Effector CD4-positive, alpha-beta T cell (primary cell): Measurements from ENCODE around the gene BBIP1.
"Not testable (repeated sequence)": the region's sequence is repeated elsewhere in the genome, so short reads cannot be mapped to it uniquely, and the experiment has no call there.

Experiments used
- DNase-seq: peaks from one replicate; pipeline ENCODE4 v3.0.0-alpha.2; 2020

Gene BBIP1

DNA sequence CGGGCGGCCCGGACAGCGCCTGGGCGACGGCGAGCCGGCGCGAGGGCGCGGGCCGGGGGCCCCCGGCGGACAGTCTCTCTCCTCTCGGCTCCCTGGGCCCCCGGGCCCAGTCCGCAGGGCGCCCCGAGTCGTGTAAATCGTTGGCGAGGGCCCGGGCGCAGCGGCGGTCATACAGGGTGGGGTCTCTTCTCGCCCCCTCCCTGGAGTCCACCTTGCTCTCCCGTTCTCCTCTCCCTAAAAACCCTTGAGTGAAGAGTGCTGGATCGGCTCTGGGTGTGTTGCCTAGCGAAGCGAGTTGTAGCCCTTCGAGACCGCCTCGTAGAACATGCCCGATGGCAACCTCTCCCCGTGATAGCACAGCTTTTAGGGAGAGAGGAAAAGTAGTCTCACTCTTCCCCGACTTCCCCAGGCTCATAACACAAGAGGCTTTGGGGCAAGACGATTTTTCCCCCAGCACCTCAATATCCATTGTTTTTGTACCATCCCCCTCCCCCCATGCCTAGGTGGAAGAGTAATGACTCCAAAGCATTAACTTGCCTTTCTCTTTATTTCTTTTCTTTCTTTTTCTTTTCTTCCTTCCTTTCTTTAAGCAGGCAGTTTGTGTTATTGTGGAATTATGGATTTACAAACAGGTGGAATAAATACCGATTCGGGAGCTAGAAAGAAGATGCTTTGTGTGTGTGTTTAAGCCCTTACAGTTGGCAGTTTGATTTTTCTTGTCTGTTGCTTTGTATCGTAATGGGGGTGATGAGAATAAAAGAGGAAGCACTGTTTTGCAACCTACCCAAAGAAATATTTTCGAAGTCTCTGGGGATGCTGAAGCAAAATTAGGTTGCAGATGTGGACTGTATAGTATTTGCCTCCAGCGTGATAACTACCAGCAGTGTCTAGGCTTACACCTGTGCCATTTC lies 1.2 kb upstream of the BBIP1 start:
- DNase-seq: no peak

DNA sequence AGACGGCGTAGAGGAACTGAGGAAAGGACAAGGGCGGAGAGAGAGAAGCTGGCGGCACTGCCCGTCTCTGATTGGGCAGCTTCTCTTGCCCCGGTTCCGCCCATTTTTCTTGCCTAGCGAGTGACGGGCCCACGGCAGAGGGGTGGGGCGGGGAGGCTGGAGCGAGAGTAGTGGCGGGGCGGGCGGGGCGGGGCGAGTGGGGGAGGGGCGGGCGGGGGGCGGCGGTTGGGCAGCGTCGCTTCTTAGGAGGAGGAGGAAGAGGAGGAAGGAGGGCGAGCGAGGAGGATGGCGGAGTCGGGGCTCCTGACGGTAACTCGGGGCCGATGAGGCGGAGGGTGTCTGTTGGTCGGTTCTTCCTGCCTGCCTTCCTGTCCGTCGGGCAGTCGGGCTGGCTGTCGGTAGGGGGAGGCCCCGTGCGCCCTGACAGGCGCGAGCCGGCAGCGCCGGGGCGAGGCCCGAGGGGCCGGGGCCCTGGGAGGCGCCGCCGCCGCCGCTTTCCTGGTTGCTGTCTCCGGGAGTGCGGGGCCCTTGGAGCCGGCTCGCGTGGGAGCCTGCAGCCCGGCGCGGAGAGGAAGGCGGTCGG lies 460 bp upstream of the BBIP1 start, which contains the start of gene SHOC2:
SHOC2 (plus strand) TSS at position 256 of the 583 bp plus-strand sequence. CDS start 44,755 bp downstream, outside the sequence.
- peak; percentile 98 for DNase-seq

DNA sequence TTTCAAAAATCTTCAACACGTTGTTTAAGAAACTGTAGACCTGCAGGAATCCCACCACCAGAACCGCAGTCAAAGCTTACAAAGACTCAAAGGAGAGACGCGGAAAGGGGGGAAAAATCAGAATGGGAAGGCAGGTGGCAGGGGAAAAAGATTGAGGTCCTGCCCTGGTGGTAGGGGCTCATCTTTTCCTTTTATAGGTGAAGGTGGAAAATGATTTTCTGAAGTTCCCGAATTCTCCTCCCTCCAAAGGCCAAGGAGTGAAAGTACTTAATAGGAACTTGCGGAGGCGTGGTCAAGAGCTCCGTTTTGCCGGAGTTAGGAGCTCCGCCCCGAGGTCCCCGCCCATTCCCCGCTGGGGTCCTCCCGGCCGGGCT lies 724 bp downstream of the BBIP1 start:
- DNase-seq: peak; percentile 78

DNA sequence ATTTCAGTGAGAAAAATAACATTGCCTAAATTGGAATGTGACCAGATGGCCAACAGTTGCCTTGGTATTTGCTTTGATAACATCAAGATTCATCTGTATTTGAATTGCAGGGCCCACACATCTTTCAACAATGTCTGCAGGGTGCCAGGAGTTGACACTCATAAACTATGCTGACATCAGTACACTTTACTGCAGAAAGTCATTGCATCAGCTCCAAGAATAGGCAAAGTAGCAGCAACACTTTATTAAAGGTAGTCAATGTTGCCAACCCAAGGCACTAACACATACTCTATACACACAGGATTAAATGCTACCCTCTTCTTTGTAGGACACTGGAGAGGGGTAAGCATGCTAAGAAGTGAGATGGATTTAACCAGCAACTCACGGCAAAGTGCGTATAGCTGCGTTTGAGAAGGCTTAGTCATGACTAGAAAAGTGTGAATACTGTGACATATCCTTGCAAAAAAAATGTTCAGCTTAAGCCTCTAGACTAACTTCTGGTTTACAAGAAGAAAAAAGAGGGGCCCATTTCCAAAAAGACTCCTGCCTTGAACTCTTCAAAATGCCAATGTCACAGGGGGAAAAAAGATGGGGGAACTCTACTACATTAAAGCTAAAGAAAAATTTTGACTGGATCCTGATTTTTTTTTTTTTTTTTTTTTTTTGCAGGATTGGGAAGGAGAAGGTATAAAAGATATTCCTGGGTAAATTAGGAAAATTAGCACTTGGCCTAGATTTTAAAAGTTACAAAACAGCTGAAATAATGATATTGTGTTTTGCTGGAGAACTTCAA lies 2.2 kb downstream of the BBIP1 start:
- DNase-seq: no peak

DNA sequence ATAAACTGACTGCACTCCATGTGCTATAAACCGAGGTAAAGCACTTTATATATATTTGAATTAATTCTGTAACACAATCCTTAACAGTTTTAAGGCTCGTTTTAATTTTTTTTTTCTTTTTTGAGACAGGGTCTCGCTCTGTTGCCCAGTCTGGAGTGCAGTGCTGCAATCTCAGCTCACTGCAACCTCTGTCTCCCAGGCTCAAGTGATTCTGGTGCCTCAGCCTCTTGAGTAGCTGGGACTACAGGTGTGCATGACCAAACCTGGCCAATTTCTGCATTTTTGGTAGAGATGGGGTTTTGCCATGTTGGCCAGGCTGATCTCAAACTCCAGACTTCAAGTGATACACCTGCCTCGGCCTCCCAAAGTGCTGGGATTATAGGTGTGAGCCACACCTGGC lies 3.4 kb downstream of the BBIP1 start:
- DNase-seq: not testable (repeated sequence)

DNA sequence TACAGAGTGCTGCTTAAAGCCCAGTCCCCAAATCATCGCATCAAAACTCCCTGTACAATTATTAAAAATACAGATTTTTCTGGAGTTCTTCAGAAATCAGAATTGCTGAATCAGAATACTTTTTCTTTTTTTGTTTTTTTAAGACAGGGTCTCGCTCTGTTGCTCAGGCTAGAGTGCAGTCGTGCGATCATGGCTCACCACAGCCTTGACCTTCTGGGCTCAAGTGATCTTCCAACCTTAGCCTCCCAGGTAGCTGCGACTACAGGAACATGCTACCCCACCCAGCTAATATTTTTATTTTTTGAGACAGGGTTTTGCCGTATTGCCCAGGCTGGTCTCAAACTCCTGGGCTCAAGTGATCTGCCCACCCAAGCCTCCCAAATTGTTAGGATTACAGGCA lies 3.9 kb downstream of the BBIP1 start:
- no peak for DNase-seq

DNA sequence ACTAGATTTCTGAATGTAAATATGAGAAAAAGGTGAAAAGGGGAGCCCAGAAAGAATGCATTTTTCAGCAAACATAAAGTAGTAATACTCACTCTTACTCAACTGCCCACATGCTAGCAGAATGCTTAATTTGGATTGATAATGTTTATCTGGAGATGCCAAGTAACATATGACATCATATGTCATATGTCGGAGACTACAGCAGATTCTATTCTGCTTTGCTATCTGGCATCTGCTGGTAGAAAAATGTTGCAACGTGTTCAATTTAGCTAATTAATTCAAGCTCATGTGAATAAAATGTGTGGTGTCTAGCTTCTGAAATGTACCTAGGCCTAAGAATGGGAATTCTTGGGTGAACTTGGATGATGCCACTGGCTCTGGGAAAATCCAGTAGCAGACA lies 4.5 kb downstream of the BBIP1 start:
- DNase-seq: no peak

DNA sequence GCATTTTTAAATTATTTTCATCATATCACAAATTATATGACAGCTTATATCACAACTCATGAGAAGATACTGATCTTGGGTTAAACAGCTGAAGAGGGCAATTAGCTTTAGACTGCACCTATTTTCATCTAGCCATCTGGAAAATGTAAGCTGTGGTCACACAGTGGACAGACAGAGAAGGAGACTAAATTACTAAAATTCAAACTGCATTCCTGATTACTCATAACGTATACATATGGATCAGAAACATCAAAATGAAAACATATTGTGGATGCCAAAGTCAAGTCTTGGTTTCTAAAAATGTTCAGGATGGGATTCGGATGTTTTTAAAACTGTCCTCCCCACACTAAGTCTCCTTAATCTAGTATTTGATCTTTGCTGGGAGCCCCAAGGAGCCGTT lies 6.6 kb downstream of the BBIP1 start:
- DNase-seq: no peak

DNA sequence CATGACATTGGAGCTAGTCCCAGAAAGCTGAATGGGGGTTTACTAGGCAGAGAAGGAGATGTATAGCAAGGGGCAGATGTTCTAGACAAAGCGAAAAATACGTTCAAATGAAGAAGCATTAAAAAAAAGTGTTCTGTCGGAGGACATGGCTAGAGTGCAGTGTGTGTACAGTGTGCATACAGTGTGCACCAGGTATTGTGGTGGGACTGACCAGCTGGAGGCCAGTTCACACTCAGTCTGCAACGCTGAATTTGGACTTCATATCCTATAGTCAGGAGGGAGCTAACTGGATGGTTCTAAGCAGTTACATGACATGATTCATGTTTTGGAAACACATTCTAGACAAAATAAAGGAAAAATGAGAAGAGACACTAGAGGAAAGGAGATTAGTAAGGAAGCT lies 8.8 kb downstream of the BBIP1 start:
- DNase-seq: no peak

DNA sequence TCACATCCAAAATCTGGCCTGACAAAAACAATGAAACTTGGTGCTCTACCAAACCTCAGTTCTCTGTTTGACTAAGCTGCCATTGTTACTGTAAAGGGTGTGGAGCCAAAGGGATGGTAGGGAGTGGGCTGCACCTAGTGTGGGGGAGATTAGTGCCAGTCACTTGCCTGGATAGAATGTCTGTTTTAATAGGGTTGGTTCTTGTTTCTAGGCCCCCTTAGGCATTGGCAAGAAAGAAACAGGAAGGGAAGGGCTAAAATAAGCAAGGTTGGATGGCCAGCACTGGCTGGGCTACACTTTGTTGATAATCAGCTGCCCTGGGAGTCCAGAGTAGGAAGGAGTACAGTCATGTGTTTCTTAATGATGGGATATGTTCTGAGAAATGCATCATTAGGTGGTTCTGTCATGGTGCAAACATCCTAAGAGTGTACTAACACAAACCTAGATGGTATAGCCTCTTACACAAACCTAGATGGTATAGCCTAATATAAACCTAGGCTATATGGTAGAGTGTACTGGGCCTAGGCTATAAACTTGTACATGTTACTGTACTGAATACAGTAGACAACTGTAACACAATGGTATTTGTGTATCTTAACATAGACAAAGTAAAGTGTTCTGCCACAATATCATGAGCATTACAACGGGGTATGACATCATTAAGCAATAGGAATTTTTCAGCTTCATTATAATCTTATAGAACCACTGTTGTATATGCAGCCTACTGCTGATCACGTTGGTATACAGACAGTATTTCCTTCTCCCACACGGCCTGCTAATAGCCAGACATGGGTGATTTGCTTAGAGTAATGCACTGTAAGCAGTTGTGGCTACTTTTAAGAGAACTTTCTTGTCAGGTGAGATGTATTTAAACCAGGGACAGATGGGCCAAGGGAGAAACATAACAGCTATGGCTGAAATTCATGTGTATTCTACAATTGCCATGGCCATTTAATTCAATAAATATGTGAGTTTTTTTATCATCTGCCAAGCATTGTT lies 15.4 kb downstream of the BBIP1 start:
- DNase-seq: no peak

DNA sequence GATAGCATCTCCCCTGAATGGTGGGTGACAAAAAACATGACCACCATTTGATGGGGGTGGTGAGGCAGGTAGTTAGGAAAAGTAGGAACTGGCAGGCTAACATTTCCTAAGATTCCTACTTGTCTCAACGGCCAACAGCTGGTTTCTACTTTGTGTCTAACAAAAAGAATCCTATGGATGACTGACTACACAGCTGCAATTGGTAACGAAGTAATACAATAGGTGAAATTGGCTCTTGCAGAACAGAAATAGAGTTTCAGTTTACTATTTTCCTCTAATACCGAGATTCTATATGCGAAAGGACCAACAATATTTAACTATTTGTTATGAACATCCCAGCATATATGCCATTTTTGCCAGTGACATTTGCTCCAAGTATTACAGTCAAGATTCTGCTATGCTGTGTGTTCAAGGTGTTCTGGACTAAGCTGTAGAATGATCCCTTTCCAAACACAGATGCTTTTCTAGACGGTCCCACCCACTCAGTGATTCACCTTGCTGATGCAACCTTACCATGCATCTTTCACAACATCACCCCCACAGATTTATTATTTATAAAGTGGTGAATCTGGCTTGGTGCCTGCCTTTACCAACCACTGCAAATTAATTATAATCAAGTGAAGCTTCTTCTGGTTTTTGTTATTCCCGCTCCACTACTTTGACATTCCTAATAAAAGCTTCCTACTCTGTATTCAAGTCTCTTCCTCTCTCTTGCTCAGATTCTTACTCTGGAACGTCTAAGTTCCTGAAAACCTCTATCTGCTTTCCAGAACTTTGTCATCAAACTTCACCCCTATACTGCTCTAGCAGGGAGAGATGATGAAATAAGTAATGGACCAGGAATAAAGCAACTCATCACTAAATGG lies 16.8 kb downstream of the BBIP1 start:
- DNase-seq: no peak

DNA sequence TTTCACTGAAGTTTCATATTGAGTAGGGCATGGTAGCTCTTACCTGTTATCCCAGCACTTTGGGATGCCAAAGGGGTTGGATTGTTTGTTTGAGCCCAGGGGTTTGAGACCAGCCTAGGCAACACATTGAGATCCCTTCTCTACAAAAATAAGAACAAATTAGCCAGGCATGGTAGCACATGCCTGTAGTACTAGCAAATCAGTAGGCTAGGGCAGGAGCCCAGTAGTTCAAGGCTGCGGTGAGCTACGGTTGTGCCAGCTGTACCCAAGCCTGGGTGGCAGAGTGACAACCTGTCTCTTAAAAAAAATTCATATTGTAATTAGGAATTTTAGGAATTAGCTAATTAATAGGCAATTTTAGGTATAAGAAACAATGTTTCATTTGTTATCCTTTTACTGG lies 18.0 kb downstream of the BBIP1 start:
- DNase-seq: no peak

DNA sequence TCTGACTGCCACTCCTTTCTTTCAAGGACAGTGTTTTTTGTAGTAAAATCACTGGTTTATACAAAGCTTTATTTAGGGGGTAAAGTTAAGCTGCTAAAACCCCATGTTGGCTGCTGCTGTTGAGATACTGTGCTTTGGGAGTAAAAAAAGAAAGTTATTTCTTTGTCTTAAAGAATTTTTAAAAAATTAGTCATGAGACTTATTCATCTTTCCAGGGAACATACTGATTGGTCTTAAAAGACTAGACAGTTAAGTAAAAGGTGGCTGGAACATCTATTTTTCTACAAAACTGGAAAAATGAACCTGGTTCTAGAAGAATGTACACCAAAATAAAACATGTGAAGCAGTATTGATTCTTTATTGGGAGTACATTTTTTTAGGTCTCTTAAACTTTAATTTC lies 20.6 kb downstream of the BBIP1 start:
- DNase-seq: no peak

DNA sequence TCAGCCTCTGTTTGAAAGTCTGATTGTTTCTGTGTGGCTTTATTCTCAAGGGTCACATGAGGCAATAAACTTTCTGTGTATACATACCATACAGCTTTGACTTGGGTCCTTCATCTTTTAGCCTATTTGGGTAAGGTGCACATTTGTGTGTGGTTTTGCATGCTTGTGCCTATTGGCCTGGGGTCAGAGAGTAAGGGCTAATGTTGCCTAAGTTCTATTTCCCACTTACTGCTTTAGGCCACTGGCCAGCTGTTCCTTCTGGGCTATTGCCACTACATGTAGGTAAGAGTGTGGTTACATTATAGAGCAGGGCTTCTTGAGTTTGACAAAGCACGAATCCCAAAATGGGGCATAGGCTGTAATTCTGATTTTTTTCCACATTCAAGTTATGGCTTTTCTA lies 21.8 kb downstream of the BBIP1 start:
- DNase-seq: no peak

DNA sequence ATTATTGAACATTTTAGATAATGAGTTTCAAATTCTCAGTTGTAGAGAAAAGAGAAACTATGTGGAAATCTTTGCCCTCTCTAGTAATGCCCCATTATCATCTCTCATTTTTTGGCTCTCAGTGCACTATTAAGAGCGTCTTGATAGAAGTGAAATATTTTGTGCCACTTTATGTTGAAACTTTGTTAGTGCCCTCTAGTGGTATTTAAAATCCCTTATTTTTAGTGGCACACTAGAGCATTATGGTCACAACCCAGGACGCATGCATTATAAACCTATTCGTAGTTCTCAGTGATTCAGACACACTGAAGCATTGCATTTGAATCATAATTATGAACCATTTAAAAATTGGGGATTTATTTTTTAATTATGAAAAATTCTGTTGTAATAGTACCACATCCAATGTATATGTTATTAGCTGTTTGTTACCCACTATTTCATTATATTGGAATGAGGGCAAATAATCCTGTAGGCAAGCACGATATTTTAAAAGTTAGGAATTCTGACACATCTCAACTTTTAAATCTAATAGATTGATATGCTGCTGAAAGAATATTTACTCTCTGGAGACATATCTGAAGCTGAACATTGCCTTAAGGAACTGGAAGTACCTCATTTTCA lies 25.3 kb downstream of the BBIP1 start:
- no peak for DNase-seq

DNA sequence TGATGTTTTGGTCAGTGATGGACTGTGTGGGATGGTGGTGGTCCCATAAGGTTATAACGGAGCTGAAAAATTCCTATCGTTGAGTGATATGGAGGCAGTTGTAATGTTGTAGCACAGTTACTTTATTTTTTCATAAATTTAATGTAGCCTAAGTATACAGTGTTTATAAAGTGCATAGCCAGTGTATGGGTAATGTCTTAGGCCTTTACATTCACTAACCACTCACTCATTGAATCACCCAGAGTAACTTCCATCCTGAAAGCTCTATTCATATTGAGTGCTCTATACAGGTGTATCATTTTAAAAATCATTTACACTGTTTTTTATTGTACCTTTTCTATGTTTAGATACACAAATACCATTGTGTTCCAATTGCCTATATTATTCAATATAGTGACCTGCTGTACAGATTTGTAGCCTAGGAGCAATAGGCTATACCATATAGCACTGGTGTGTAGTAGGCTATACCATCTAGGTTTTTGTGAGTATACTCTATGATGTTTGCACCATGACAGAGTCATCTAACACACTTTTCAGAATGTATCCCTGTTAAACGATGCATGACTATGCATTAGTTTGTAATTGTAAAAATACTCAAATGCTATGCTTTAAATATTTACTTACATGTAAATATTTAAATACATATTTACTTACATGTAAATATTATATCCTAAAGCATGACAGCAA lies 26.2 kb downstream of the BBIP1 start:
- DNase-seq: no peak

DNA sequence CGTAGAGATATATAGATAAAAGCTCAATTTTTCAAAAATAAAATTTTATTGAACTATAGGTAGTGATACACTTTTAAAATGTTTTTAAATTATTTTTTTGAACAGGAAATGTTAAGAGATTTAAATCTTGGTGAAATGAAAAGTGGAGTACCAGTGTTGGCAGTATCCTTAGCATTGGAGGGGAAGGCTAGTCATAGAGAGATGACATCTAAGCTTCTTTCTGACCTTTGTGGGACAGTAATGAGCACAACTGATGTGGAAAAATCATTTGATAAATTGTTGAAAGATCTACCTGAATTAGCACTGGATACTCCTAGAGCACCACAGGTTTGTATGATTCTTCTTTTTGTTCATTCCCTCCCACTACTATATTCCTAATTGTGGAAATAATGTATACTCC lies 31.4 kb downstream of the BBIP1 start:
- no peak for DNase-seq

DNA sequence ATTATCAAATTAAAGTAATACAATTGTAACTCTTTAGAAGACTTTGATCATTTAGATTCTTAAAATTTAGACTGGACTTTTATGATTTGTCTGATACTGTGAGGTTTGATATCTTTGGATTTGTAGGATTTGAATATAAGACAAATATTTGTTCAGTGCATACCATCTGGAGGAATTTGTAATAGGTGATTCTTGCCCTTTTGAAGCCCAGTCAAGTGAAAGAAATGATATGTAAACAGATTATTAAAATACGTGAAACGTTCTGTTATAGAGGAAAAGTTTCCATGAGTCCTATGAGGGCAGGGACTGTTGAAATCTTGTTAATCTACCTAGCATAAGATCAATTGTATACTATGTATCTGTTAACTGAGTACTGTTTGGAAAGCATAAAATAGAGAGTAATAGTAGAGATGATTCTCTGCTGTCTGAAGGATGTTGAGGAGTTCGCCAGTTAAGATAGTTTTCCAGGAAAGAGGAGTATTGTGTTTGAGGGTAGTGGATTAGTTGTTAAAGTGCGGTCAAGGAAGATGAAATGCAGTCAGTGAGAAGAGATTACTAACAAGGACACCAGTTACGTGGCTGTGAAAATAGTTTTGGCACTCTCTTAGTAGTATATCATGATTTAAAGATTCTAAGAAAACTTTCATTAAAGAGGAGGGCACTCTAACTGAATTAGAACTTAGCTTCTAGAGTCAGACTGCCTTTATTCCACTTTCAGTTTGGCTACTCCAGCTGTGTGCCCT lies 32.9 kb downstream of the BBIP1 start:
- DNase-seq: no peak

DNA sequence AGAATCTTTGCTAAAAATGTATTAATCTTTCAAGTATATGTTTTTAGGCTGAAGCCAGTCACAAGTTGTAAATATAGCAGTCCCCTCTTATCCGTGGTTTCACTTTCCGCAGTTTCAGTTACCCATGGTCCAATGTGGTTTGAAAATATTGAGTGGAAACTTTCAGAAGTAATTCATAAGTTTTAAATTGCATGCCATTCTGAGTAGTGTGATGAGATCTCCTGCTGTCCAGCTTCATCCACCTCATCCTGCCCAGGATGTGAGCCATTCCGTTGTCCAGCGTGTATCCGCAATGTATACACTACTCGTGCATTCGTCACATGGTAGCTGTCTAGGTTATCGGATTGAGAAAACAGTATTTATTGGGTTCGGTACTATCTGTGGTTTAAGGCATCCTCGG lies 35.1 kb downstream of the BBIP1 start:
- no peak for DNase-seq

DNA sequence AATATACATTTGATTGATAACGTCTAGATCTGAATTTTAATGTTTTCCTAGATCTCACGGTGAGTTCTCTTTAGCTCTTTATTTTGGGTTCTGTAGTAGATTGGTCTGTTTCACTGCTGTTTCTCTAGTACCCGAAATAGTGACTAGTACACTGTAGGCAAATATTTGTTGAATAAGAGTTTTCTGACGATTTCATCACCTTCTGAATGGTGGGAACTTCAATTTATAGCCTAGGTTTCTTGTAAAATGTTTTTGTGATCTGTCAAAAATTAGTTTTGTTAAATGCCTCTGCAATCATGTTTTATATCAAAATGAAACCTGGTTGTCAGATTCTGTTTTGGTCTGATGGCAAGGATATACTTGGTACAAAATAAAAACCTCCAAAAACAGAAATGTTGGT lies 37.1 kb downstream of the BBIP1 start:
- no peak for DNase-seq
